K562 treated with DMSO at 1 percent for 24 hours (cell line): ENCODE data around the gene SOWAHC. TPM values are rescaled to one million over a fixed set of nuclear protein-coding genes. Genes with fewer than 3 reads are reported as not detected.

Experiments
- total RNA-seq: library from RNA; unstranded; fragments of 300-600 nt; gene quantifications from 2 replicates; pipeline ENCODE4 v1.2.3, GENCODE V29; 2022; ENCODE audit warnings: low read depth; ENCODE audit not compliant: insufficient read depth

The SOWAHC gene, protein sequence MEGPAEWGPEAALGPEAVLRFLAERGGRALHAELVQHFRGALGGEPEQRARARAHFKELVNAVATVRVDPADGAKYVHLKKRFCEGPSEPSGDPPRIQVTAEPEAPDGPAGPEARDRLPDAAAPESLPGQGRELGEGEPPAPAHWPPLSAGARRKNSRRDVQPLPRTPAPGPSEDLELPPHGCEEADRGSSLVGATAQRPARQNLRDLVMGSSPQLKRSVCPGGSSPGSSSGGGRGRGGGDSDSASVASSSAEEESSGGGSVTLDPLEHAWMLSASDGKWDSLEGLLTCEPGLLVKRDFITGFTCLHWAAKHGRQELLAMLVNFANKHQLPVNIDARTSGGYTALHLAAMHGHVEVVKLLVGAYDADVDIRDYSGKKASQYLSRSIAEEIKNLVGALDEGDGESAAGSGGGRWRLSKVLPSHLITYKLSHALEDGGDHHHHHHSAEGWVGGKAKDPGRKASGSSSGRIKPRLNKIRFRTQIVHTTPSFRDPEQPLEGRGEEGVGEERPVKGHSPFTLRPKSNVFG
- total RNA-seq, result not detected in 2 replicates

DNA sequence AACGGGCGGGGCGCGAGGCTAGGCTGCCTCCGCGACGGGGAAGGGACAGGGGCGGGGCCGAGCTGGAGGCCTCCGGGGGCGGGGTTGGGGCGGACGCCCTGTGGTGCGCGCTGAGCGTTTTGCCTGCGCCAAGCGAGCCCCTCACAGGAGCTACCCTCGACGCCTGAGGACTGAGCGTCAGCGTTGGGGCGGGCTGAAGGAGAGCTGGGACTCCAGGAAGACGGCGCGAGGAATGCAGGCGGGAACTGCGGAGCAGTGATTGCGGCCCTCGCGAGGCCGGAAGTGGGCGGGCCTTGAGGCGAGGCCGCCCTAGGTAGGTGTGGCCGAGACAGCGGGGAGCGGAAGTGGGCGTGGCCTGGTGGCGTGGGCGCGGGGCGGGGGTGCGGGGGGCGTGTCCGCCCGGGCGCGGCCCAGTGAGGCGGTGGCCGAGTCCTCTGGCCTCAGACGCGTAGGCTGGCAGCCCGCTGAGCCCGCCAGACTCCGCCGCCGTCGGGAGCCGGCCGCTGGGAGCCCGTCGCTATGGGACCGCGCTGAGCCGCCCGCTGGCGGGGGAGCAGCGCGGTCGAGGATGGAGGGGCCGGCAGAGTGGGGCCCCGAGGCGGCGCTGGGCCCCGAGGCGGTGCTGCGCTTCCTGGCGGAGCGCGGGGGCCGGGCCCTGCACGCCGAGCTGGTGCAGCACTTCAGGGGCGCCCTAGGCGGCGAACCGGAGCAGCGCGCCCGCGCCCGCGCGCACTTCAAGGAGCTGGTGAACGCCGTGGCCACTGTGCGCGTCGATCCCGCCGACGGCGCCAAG is at the start of gene SOWAHC, which contains the start of gene SEPTIN10:
TSS of gene SOWAHC (plus strand) at position 443 of the 793 bp plus-strand sequence. CDS start at position 569, 126 bp downstream.
TSS of gene SEPTIN10 (minus strand) at position 45 of the 793 bp plus-strand sequence. CDS start 139 bp downstream, outside the sequence.

Other genes with a start within 250 kb of the SOWAHC start
- gene SEPTIN10, start 398 bp upstream of the SOWAHC start, total RNA-seq, result not detected in 2 replicates
- not detected in 2 replicates for gene RGPD5, start 179.9 kb downstream of the SOWAHC start, total RNA-seq